K562 (cell line): ENCODE measurements around the gene DHRS3. TPM values are rescaled to one million over a fixed set of nuclear protein-coding genes. Genes with fewer than 3 reads are reported as not detected.
A peak's percentile ranks its signal among the peaks of the same experiment; 100 is the strongest.

ENCODE experiments used
- ADNP ChIP-seq: fragments of 200-800 bp; sonication (Bioruptor generic); IDR thresholded peaks from 2 replicates; pipeline ENCODE4 v1.6.1; 2016; ENCODE audit warnings: missing genetic modification characterization, missing compliant biosample characterization
- CTBP1 ChIP-seq: fragments of 450-650 bp; IDR thresholded peaks from 2 replicates; pipeline ENCODE4 v1.6.1; 2016; ENCODE audit warnings: borderline replicate concordance
- GATAD2A ChIP-seq: fragments of 450-650 bp; IDR thresholded peaks from 2 replicates; pipeline ENCODE4 v1.6.1; 2017
- ILF3 ChIP-seq: fragments of 450-650 bp; IDR thresholded peaks from 2 replicates; pipeline ENCODE4 v1.6.1; 2018; ENCODE audit warnings: antibody characterized with exemption, mild to moderate bottlenecking, moderate library complexity, borderline replicate concordance
- RCOR1 ChIP-seq, 2 experiments: IDR thresholded peaks; 2 replicates each; pipeline ENCODE4 v1.6.1; 2012; ENCODE audit warnings: low read depth in 2 of 2, low read length in 2 of 2, borderline replicate concordance in 1 of 2, improper control_type of control experiment in 1 of 2
- ZNF583 ChIP-seq: fragments of 250-450 bp; sonication (Bioruptor Pico); IDR thresholded peaks from 2 replicates; pipeline ENCODE4 v1.4.0; 2020
- ZNF766 ChIP-seq: fragments of 200-800 bp; sonication (Bioruptor generic); conservative IDR thresholded peaks from 2 replicates; pipeline ENCODE4 v1.6.1; 2016; ENCODE audit warnings: missing genetic modification characterization, missing compliant biosample characterization
- polyA plus RNA-seq, 8 experiments: library from polyadenylated mRNA; depleted of rRNA in 4 of 8; stranded (reverse) in 5 of 8; unstranded in 3 of 8; fragments of >200 nt; fragmentation: Nextera tagmentation in 2 of 8; fragmentation: Illumina TruSeq in 1 of 8; extraction: Ambion mirVana in 2 of 8; extraction: Trizol in 1 of 8; gene quantifications; 2 replicates each; pipeline versions ENCODE4 v1.2.1 to v1.2.3, GENCODE V29; 2011 to 2014; ENCODE audit warnings: inconsistent platforms in 1 of 8, missing spikeins in 1 of 8
- total RNA-seq, 7 experiments: library from RNA; depleted of rRNA in 6 of 7; stranded (reverse); fragments of >200 nt in 6 of 7; fragmentation: Illumina TruSeq in 2 of 7; extraction: Trizol in 2 of 7; gene quantifications; 2 replicates each; pipeline versions ENCODE4 v1.2.1 to v1.2.3, GENCODE V29; 2011 to 2021; ENCODE audit warnings: low replicate concordance in 1 of 7
- TF ChIP-seq, protein P1 (sequence below): fragments of 450-650 bp; IDR thresholded peaks from 2 replicates; pipeline ENCODE4 v1.6.1; 2016
- TF ChIP-seq, protein P2 (sequence below), 2 experiments: fragments of 200-800 bp in 1 of 2; sonication (Bioruptor generic) in 1 of 2; sonication (generic) in 1 of 2; formaldehyde crosslinking in 1 of 2; IDR thresholded peaks in 1 of 2; conservative IDR thresholded peaks in 1 of 2; 2 replicates each; pipeline versions ENCODE4 v1.5.0 to v1.6.1; 2016 to 2020; ENCODE audit warnings: missing compliant biosample characterization in 1 of 2, missing genetic modification characterization in 1 of 2, missing genetic modification reagents in 1 of 2
- TF ChIP-seq, protein P3 (sequence below): sonication (generic); formaldehyde crosslinking; IDR thresholded peaks from 2 replicates; pipeline ENCODE4 v1.8.1; 2023; ENCODE audit warnings: mild to moderate bottlenecking, missing genetic modification reagents, moderate library complexity
- TF ChIP-seq, protein P4 (sequence below), 2 experiments: fragments of 450-650 bp; formaldehyde crosslinking in 1 of 2; IDR thresholded peaks; 2 replicates each; pipeline versions ENCODE4 v1.4.0 to v1.6.1; 2014 to 2020; ENCODE audit warnings: mild to moderate bottlenecking in 2 of 2, borderline replicate concordance in 1 of 2, low read depth in 1 of 2

DHRS3 gene
- total and polyA plus RNA-seq, 9 of the 15 experiments (the other 6 are each of a cell fraction or from before 2014, with no cell fraction given), result 21.0 to 116 (median 58.7) TPM

DNA sequence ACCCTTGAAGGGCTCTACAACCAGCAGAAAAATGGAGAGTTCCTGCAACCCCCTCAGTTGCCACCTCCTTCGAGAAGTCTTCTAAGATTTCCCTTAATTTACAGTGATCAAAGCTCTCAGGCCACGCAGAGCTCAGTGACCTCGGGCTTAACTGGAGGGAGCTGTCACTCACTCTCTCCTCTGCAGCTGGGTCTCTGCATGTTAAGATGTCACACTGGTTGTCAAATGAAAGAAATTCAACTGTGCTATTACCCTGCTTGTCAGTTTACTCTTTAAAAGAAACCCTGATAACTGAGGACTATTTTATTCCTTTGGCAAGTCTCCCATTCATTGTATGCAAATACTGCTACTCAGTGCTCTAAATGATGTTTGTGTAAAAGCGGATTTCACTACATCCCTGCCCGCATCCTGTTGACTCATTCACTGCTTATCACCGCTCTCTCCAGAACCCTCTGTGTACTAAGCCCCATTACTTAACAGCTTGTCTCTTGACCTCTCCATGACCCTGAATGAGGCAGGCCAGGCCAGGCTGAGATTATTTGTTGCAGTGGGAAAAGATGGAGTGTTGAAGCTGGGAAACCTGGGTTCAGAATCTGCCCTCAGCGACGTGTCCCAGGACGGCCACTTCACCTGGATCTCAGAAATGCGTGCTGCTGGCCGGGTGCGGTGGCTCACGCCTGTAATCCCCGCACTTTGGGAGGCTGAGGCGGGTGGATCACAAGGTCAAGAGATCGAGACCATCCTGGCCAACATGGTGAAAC, 13.7 kb downstream of the DHRS3 start (continued):
- peak; percentile 98 to 100 for TF ChIP-seq RCOR1 (IDR thresholded peaks at IDR 0.05; ENCODE audit: borderline replicate concordance in 1 of 2, low read depth in 2 of 2, low read length in 2 of 2)
- TF ChIP-seq, protein P1, sequence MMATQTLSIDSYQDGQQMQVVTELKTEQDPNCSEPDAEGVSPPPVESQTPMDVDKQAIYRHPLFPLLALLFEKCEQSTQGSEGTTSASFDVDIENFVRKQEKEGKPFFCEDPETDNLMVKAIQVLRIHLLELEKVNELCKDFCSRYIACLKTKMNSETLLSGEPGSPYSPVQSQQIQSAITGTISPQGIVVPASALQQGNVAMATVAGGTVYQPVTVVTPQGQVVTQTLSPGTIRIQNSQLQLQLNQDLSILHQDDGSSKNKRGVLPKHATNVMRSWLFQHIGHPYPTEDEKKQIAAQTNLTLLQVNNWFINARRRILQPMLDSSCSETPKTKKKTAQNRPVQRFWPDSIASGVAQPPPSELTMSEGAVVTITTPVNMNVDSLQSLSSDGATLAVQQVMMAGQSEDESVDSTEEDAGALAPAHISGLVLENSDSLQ, result peak; percentile 97
- TF ChIP-seq GATAD2A, result peak; percentile 65; the same call in 1 of the 2 replicates
- TF ChIP-seq ILF3, result no peak
- peak; percentile 54 for TF ChIP-seq ZNF583 (CRISPR knock-in tag)
- TF ChIP-seq, protein P2, sequence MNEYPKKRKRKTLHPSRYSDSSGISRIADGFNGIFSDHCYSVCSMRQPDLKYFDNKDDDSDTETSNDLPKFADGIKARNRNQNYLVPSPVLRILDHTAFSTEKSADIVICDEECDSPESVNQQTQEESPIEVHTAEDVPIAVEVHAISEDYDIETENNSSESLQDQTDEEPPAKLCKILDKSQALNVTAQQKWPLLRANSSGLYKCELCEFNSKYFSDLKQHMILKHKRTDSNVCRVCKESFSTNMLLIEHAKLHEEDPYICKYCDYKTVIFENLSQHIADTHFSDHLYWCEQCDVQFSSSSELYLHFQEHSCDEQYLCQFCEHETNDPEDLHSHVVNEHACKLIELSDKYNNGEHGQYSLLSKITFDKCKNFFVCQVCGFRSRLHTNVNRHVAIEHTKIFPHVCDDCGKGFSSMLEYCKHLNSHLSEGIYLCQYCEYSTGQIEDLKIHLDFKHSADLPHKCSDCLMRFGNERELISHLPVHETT (CRISPR knock-in tag; conservative IDR thresholded peaks at IDR 0.05 in 1 of 2, IDR thresholded peaks at IDR 0.05 in 1 of 2), result peak in 1 of 2 experiments; percentile 78; a peak in 1 of 4 replicates
- TF ChIP-seq ZNF766, result 0 out of 2 replicates have a peak, but pooled peaks have one; percentile 53
- TF ChIP-seq, protein P3, sequence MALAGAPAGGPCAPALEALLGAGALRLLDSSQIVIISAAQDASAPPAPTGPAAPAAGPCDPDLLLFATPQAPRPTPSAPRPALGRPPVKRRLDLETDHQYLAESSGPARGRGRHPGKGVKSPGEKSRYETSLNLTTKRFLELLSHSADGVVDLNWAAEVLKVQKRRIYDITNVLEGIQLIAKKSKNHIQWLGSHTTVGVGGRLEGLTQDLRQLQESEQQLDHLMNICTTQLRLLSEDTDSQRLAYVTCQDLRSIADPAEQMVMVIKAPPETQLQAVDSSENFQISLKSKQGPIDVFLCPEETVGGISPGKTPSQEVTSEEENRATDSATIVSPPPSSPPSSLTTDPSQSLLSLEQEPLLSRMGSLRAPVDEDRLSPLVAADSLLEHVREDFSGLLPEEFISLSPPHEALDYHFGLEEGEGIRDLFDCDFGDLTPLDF, result 0 out of 2 replicates have a peak, but pooled peaks have one; percentile 47
- TF ChIP-seq ADNP (tag), result 0 out of 2 replicates have a peak, but pooled peaks have one; percentile 40
- TF ChIP-seq, protein P4, sequence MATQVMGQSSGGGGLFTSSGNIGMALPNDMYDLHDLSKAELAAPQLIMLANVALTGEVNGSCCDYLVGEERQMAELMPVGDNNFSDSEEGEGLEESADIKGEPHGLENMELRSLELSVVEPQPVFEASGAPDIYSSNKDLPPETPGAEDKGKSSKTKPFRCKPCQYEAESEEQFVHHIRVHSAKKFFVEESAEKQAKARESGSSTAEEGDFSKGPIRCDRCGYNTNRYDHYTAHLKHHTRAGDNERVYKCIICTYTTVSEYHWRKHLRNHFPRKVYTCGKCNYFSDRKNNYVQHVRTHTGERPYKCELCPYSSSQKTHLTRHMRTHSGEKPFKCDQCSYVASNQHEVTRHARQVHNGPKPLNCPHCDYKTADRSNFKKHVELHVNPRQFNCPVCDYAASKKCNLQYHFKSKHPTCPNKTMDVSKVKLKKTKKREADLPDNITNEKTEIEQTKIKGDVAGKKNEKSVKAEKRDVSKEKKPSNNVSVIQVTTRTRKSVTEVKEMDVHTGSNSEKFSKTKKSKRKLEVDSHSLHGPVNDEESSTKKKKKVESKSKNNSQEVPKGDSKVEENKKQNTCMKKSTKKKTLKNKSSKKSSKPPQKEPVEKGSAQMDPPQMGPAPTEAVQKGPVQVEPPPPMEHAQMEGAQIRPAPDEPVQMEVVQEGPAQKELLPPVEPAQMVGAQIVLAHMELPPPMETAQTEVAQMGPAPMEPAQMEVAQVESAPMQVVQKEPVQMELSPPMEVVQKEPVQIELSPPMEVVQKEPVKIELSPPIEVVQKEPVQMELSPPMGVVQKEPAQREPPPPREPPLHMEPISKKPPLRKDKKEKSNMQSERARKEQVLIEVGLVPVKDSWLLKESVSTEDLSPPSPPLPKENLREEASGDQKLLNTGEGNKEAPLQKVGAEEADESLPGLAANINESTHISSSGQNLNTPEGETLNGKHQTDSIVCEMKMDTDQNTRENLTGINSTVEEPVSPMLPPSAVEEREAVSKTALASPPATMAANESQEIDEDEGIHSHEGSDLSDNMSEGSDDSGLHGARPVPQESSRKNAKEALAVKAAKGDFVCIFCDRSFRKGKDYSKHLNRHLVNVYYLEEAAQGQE (IDR thresholded peaks at IDR 0.05; ENCODE audit: borderline replicate concordance), result peak; percentile 34; the same call in 1 of the 2 replicates
- TF ChIP-seq, protein P4 (CRISPR knock-in tag; IDR thresholded peaks at IDR 0.05; ENCODE audit: low read depth), result no peak
- TF ChIP-seq CTBP1, result peak; percentile 100
